AG09309 (cell line): Measurements from ENCODE around the gene PARD6G.

Experiments
- DNase-seq: peaks from one replicate; pipeline ENCODE4 v3.0.0-alpha.2; 2010; ENCODE audit warnings: low read depth
- H3K4me3 ChIP-seq: 2 replicates; pipeline ENCODE4 v1.5.1; 2011; ENCODE audit warnings: mild to moderate bottlenecking, low read depth, low read length, moderate library complexity; ENCODE audit not compliant: control insufficient read depth
- CTCF ChIP-seq: IDR thresholded peaks from 2 replicates; pipeline ENCODE4 v1.5.1; 2011; ENCODE audit warnings: mild to moderate bottlenecking, low read depth, low read length, inconsistent platforms; ENCODE audit not compliant: insufficient read depth, control insufficient read depth; ENCODE audit errors: missing control alignments

The PARD6G gene

DNA sequence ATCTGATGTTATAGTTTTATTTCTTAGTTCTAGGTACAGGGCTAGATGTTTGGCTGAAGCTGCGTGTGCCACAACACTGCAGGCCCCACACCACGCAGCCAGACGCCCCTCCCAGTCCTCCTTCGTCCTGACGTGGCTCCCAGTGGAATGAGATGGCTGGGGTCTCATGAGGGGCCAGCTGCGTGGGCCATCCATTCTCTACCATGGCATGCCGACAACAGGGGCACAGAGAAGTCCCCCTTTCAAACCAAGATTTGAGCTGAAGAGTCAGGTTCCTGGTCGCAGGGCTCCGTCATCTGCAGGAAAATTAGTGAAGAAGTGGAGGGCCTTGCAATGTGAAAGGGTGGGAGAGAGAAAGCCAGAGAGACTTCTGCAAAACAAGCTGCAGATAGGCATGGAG lies 64.5 kb downstream of the PARD6G start:
- TF ChIP-seq CTCF: no peak
- H3K4me3 ChIP-seq: no peak overlapping the region
- no peak for DNase-seq

DNA sequence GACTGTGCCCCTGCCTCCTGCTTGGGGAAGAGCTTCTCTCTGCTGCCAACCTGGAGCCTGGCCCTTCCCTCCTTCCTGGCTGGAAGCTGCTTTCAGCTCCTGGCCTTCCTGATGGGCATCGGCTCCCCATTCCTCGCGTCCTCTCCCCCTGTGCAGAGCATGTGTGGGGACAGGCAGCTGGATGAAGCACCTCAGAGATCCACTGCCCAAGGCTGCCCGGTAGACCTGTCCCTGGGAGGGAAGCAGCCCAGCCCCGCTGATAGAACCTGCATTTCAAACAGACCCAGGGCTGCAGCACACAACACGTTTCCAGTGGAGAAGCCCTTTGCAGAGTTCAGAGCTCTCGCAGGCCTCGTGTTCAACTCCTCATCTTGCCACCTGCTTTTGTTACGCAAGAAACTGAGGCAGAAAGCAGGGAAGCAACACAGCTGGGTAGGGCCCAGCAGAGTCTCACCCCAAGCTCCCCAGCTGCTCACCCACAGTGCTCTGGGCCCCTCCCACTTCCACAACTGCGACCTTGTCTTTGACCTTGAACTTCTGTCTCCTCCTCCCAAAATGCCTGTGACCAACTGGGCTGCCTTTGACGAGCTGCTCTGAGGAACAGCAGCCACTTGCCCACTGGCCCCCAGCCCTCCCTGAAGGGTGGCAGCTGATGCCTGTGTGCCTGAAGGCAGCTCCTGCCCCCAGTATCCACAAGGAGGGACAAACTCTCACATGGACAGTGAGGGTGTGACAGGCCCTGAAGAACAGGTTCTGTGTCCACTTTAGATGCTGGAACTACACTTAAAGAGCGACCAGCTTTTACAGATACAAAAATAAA lies 65.5 kb downstream of the PARD6G start:
- no peak for TF ChIP-seq CTCF
- no peak overlapping the region for H3K4me3 ChIP-seq
- no peak for DNase-seq

- no peak for DNase-seq
- TF ChIP-seq CTCF: no peak
- no peak overlapping the region for H3K4me3 ChIP-seq
These were observed 66.3 kb downstream of the PARD6G start for GRCh38 chr18:80180778-80181564.

DNA sequence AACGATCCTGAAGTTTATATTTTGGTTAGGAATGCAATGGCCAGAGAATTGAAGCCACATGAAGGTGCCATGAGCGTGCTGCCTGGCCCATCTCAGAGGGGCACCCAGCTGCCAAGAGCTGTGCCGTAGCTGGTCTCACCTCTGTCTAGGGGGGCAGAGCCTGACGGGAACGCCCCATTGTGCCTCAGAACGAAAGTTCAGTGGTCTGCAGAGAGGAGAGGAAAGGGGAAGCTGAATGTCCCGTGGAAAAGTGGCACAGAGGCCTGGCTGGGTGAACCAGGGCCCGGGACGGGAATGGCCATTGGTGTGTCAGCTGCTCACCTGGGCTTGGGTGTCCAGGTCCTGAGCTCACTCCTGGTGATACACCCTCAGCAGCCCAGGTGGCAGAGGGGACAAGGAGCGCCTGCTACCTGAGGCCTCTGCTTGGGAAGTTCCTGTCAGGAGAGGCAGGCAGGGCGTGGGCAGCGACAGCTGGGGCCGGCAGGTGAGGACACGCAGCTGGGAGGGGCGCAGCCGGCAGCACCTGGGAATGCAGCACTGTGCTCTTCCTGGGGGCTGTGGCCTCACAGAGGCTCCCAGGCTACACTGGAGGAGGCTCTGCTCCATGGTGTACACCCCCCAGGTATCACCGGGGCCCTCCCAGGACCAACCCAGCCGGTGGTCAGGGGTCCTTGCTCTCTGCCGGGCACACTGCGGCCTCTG lies 67.3 kb downstream of the PARD6G start:
- no peak overlapping the region for H3K4me3 ChIP-seq
- no peak for TF ChIP-seq CTCF
- no peak for DNase-seq

- H3K4me3 ChIP-seq: no peak overlapping the region
- DNase-seq: no peak
- TF ChIP-seq CTCF: no peak
These were observed 68.1 kb downstream of the PARD6G start for GRCh38 chr18:80178935-80179818.

DNA sequence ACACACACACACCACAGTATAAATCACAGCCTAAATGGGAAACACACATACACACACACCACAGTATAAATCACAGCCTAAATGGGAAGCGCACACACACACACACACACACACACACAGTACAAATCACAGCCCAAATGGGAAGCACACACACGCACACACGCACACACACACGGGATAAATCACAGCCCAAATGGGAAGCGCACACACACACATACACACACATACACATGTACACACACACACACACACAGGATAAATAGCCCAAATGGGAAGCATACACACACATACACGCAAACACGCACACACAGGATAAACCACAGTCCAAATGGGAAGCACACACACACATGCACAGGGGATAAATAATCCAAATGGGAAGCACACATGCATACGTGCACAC lies 70.2 kb downstream of the PARD6G start:
- H3K4me3 ChIP-seq: no peak overlapping the region
- TF ChIP-seq CTCF: no peak
- no peak for DNase-seq
